Mucosa of descending colon (tissue), 3 donors: Measurements from ENCODE around the gene SCGB1D4. TPM values are rescaled to one million over a fixed set of nuclear protein-coding genes. Genes with fewer than 3 reads are reported as not detected.

Experiments used
- ATAC-seq: fragments of 200-7000 bp; cut with Tn5 transposase; one replicate; pipeline ENCODE4 v1.9.1; 2020; ENCODE audit warnings: mild to moderate bottlenecking, moderate library complexity
- DNase-seq, 3 donors: peaks; one replicate each; pipeline ENCODE4 v3.0.0-alpha.2; 2020
- H3K36me3 ChIP-seq: fragments of 200-600 bp; one replicate; pipeline ENCODE4 v1.8.0; 2021; ENCODE audit warnings: low read depth, mild to moderate bottlenecking
- H3K4me1 ChIP-seq: fragments of 200-600 bp; one replicate; pipeline ENCODE4 v1.8.0; 2021; ENCODE audit warnings: low read depth, mild to moderate bottlenecking
- H3K4me3 ChIP-seq: fragments of 200-600 bp; one replicate; pipeline ENCODE4 v1.8.0; 2021; ENCODE audit warnings: mild to moderate bottlenecking
- H3K9me3 ChIP-seq: fragments of 200-600 bp; one replicate; pipeline ENCODE4 v1.8.0; 2021; ENCODE audit warnings: mild to moderate bottlenecking
- intact Hi-C, 2 donors: fragments of 100-400 bp; cut with DNase I in 1 of 2; cut with micrococcal nuclease in 1 of 2; formaldehyde crosslinking; loops; one replicate each; pipeline versions ENCODE4 v1.11.0 to v1.11.1; 2022; cut with DNase I, micrococcal nuclease
- total RNA-seq, 3 donors: library from RNA; stranded (reverse); fragmentation: NEBNext Ultra II Directional in 2 of 3; extraction: Animal tissue kit (Norgen Biotek cat#: 25700) in 2 of 3; gene quantifications; one replicate each; pipeline versions ENCODE4 v1.2.1 to v1.2.4, GENCODE V29; 2021 to 2023
- TF ChIP-seq, protein P1 (sequence below): fragments of 200-600 bp; IDR thresholded peaks from one replicate; pipeline ENCODE4 v1.8.0; 2022; ENCODE audit warnings: antibody characterized with exemption, mild to moderate bottlenecking
- donor health status: DM: no; HTN: no; CAD: no; lungs with moderate emphysema.
- donor health status: DM: no; HTN: no; CAD: no.
- donor health status: DM: no; HTN: yes; CAD: no.

SCGB1D4 gene
- total RNA-seq, 3 donors from 2014 or later = not detected

- H3K4me3 ChIP-seq = no peak overlapping the region
- no peaks in the 10 kb centered on the region for H3K9me3 ChIP-seq
- H3K4me1 ChIP-seq = peaks cover 2% of the 10 kb centered on the region
- TF ChIP-seq, protein P1, sequence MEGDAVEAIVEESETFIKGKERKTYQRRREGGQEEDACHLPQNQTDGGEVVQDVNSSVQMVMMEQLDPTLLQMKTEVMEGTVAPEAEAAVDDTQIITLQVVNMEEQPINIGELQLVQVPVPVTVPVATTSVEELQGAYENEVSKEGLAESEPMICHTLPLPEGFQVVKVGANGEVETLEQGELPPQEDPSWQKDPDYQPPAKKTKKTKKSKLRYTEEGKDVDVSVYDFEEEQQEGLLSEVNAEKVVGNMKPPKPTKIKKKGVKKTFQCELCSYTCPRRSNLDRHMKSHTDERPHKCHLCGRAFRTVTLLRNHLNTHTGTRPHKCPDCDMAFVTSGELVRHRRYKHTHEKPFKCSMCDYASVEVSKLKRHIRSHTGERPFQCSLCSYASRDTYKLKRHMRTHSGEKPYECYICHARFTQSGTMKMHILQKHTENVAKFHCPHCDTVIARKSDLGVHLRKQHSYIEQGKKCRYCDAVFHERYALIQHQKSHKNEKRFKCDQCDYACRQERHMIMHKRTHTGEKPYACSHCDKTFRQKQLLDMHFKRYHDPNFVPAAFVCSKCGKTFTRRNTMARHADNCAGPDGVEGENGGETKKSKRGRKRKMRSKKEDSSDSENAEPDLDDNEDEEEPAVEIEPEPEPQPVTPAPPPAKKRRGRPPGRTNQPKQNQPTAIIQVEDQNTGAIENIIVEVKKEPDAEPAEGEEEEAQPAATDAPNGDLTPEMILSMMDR = no peak
- intact Hi-C loops = no loop called here
- DNase-seq (peak in 1 of 3 donors; percentile 58), ATAC-seq (peak; percentile 40)
- no peaks in the 10 kb centered on the region for H3K36me3 ChIP-seq
Observed at GRCh38 chr11:62324731-62325556, 26.1 kb upstream of the SCGB1D4 start.

DNA sequence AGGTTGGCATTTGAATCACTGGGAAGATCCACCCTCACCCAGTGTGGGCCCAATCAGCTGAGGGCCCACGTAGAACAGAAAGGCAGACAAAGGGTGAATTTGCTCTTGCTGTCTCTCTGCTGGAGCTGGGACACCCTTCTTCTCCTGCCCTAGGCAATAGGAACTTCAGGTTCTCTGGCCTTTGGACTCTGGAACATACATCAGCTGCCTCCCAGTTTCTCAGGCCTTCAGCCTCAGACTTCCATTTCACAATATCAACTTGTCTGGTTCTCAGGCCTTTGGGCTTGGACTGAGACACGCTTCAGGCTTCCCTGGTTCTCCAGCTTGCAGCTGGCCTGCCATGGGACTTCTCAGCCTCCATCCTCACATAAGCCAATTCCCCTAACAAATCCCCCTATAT lies 23.6 kb upstream of the SCGB1D4 start:
- H3K4me3 ChIP-seq = no peak overlapping the region
- ATAC-seq (peak; percentile 87), DNase-seq (peak in 1 of 3 donors; percentile 35)
- intact Hi-C loops = no loop called here
- TF ChIP-seq, protein P1 = no peak
- H3K36me3 ChIP-seq = no peaks in the 10 kb centered on the region
- no peaks in the 10 kb centered on the region for H3K9me3 ChIP-seq
- H3K4me1 ChIP-seq = peaks cover 2% of the 10 kb centered on the region

- intact Hi-C loops = no loop called here
- ATAC-seq (no peak), DNase-seq (no peak)
- no peak overlapping the region for H3K4me3 ChIP-seq
- H3K4me1 ChIP-seq = no peaks in the 10 kb centered on the region
- H3K9me3 ChIP-seq = no peaks in the 10 kb centered on the region
- TF ChIP-seq, protein P1 = no peak
- no peaks in the 10 kb centered on the region for H3K36me3 ChIP-seq
Observed at GRCh38 chr11:62315431-62315830, 16.6 kb upstream of the SCGB1D4 start.

GRCh38 chr11:62309991-62310390 lies 11.1 kb upstream of the SCGB1D4 start:
- no peak overlapping the region for H3K4me3 ChIP-seq
- no peaks in the 10 kb centered on the region for H3K9me3 ChIP-seq
- no peaks in the 10 kb centered on the region for H3K36me3 ChIP-seq
- no peaks in the 10 kb centered on the region for H3K4me1 ChIP-seq
- TF ChIP-seq, protein P1 = no peak
- DNase-seq (no peak), ATAC-seq (no peak)
- intact Hi-C loops = loop anchor here in 1 of 2 donors (5.0 kb wide), 1 partner anchor 138 kb away; no protein-coding TSS in a partner anchor

DNA sequence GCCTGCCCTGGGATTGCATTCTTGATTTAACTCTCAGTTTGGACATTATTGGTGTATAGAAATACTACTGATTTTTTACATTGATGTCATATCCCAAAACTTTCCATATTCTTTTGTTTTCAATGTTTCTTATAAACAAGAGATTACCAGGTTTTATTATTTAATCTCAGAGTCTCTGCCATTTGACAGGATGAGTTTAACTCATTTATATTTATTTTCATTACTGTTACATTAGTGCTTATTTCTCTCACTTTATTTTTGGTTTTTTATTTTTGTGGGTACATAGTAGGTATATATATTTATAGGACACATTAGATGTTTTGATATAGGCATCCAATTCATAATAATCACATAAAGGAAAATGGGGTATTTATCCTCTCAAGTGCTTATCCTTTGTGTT lies 9.1 kb upstream of the SCGB1D4 start:
- intact Hi-C loops = no loop called here
- Histone ChIP-seq H3K4me1 (no peaks in the 10 kb centered on the region), H3K4me3 (no peak overlapping the region), H3K36me3 (no peaks in the 10 kb centered on the region), H3K9me3 (no peaks in the 10 kb centered on the region)
- TF ChIP-seq, protein P1 = no peak
- no peak for DNase-seq
- no peak for ATAC-seq
